ENCODE data around the gene METTL18.

Gene METTL18

GRCh38 chr1:169750041-169750440 lies 44.7 kb downstream of the METTL18 start:
- DNase-seq (ENCODE audit: low read depth), result no peak
- no peak for TF ChIP-seq CTCF (IDR thresholded peaks at IDR 0.05; ENCODE audit: low read length, missing control alignments)

DNA sequence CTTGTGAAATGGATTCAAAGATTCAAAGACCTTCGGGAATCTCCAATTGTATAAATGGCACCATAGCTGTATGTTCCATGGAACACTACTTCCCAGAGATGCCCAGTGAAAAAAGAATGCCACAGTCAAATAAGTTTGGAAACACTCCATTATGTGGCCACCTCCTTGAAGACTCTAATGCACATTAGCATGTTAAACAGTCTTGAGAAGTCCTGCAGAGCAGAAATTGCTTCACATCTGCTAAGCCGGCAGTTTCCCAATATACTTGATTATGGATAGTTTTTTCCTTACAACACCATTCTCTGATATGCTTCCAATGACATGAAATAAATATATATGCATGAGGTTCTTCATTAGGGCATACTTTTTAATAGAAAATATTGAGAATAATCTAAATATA lies 48.2 kb downstream of the METTL18 start:
- TF ChIP-seq CTCF (IDR thresholded peaks at IDR 0.05; ENCODE audit: low read length, missing control alignments), result no peak
- no peak for DNase-seq (ENCODE audit: low read depth)
- H3K4me3 ChIP-seq (replicated peaks; ENCODE audit: low read depth, low read length), result no peak overlapping the region

More at GRCh38 chr1:169750041-169750440, 44.7 kb downstream of the METTL18 start:
- H3K4me3 ChIP-seq (replicated peaks; ENCODE audit: low read depth, low read length), result no peak overlapping the region

- no peak for TF ChIP-seq CTCF (IDR thresholded peaks at IDR 0.05; ENCODE audit: low read length, missing control alignments)
- no peak overlapping the region for H3K4me3 ChIP-seq (replicated peaks; ENCODE audit: low read depth, low read length)
- DNase-seq (ENCODE audit: low read depth), result peak; percentile 95
These were observed 49.5 kb downstream of the METTL18 start for GRCh38 chr1:169745015-169745861.

Measured in fibroblast of pulmonary artery (primary cell).